NOMO-1 (cell line): ENCODE data around the gene LRFN5.
"Not testable (repeated sequence)": the region's sequence is repeated elsewhere in the genome, so short reads cannot be mapped to it uniquely, and the experiment has no call there.

Experiments used
- DNase-seq, 2 experiments: peaks; one replicate each; lab custom pipeline; 2025; ENCODE audit not compliant: unreplicated experiment in 2 of 2; lab: John Stamatoyannopoulos, UW

Gene LRFN5

GRCh38 chr14:41636492-41637392, 30.1 kb downstream of the LRFN5 start:
- no peak for DNase-seq

- no peak for DNase-seq
Observed at GRCh38 chr14:41641690-41642089, 35.0 kb downstream of the LRFN5 start.

- no peak for DNase-seq
Observed at GRCh38 chr14:41642367-41642766, 35.7 kb downstream of the LRFN5 start.

- no peak for DNase-seq
Observed at GRCh38 chr14:41642789-41643188, 36.1 kb downstream of the LRFN5 start.

- no peak for DNase-seq
Observed at GRCh38 chr14:41644606-41645005, 37.9 kb downstream of the LRFN5 start.

- DNase-seq: no peak
Observed at GRCh38 chr14:41650802-41651201, 44.1 kb downstream of the LRFN5 start.

GRCh38 chr14:41654196-41654595, 47.5 kb downstream of the LRFN5 start:
- DNase-seq: no peak

GRCh38 chr14:41662780-41663472, 56.2 kb downstream of the LRFN5 start:
- DNase-seq: no peak

- no peak for DNase-seq
Observed at GRCh38 chr14:41663473-41663850, 56.8 kb downstream of the LRFN5 start.

- DNase-seq: no peak
Observed at GRCh38 chr14:41666301-41666700, 59.6 kb downstream of the LRFN5 start.

GRCh38 chr14:41668356-41668755, 61.7 kb downstream of the LRFN5 start:
- no peak for DNase-seq

- DNase-seq: not testable (repeated sequence)
Observed at GRCh38 chr14:41673601-41674000, 66.9 kb downstream of the LRFN5 start.

- DNase-seq: not testable (repeated sequence)
Observed at GRCh38 chr14:41674511-41674971, 67.9 kb downstream of the LRFN5 start.

- no peak for DNase-seq
Observed at GRCh38 chr14:41699486-41699885, 92.8 kb downstream of the LRFN5 start.

- DNase-seq: peak; percentile 49 to 87
Observed at GRCh38 chr14:41718477-41719166, 111.9 kb downstream of the LRFN5 start.

- DNase-seq: no peak
Observed at GRCh38 chr14:41739203-41739602, 132.5 kb downstream of the LRFN5 start.

- DNase-seq: no peak
Observed at GRCh38 chr14:41743140-41743539, 136.5 kb downstream of the LRFN5 start.

GRCh38 chr14:41749429-41749828, 142.8 kb downstream of the LRFN5 start:
- peak in 1 of 2 experiments; percentile 23 for DNase-seq

- DNase-seq: not testable (repeated sequence)
Observed at GRCh38 chr14:41750575-41750974, 143.9 kb downstream of the LRFN5 start.

GRCh38 chr14:41758011-41758665, 151.5 kb downstream of the LRFN5 start:
- no peak for DNase-seq

- DNase-seq: no peak
Observed at GRCh38 chr14:41761204-41761603, 154.5 kb downstream of the LRFN5 start.
